ENCODE measurements around the gene EI24.

GRCh38 chr11:125609545-125609944, 40.3 kb downstream of the EI24 start:
- no peak for TF ChIP-seq CTCF (IDR thresholded peaks at IDR 0.05; ENCODE audit: low read depth, low read length, poor library complexity, severe bottlenecking)
- TF ChIP-seq EZH2phosphoT487 (IDR thresholded peaks at IDR 0.05; ENCODE audit: borderline replicate concordance, low read length) = no peak

Data from DOHH2 (cell line).